ENCODE data around the gene TPCN2.

DNA sequence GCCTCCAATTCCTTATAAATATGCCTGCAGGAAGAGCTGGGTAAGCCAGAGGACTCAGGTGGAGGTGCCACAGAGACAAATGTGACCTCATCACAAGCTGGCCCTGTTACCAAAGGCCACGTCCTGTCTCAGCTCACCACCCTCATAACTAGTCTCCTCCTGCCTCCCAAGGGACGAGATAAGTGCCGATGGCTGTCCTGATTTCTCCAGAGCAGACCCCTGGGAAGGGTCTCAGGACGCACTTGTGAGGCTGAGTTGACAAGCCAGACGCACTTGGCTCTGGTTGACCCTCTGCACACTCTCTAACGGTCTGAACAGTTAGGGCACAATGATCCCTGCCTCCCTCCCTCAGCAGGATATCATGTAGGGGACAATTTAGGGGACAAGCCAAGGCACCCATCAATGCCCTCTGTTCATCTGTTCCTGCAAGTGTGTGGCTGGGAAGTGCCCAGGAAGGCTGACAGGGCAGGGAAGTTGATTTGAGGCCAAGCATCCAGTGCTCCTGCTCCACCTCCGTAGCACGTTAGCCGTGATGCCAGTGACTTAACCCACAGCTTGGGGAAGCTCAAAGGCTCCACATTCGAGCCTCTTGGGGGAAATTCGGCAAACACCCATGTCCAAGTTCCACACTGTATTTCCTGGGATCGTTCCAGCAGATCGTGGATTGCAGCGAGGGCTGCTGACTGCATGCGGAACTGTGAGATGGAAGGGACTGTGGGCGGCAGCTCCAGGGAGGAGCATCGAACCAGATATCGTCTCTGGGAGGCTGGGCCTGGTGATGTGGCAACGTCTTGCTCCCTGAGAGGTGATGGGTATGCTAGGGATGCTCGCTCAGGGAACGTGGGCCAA lies 109.8 kb downstream of the TPCN2 start:
- TF ChIP-seq ZNF8 (CRISPR knock-in tag; IDR thresholded peaks at IDR 0.05) (no peak), ESRRG (CRISPR knock-in tag; IDR thresholded peaks at IDR 0.05) (no peak), PPARA (CRISPR knock-in tag; IDR thresholded peaks at IDR 0.05; ENCODE audit: borderline replicate concordance) (no peak), ZNF70 (CRISPR knock-in tag; IDR thresholded peaks at IDR 0.05) (no peak), TCF4 (CRISPR knock-in tag; IDR thresholded peaks at IDR 0.05; ENCODE audit: borderline replicate concordance) (no peak), CREB5 (CRISPR knock-in tag; IDR thresholded peaks at IDR 0.05; ENCODE audit: low read depth) (no peak), ZNF565 (CRISPR knock-in tag; conservative IDR thresholded peaks at IDR 0.05; ENCODE audit: low read depth) (no peak), SNAI2 (CRISPR knock-in tag; IDR thresholded peaks at IDR 0.05) (no peak), BACH2 (CRISPR knock-in tag; IDR thresholded peaks at IDR 0.05; ENCODE audit: borderline replicate concordance) (no peak)
- TF ChIP-seq, protein P1, sequence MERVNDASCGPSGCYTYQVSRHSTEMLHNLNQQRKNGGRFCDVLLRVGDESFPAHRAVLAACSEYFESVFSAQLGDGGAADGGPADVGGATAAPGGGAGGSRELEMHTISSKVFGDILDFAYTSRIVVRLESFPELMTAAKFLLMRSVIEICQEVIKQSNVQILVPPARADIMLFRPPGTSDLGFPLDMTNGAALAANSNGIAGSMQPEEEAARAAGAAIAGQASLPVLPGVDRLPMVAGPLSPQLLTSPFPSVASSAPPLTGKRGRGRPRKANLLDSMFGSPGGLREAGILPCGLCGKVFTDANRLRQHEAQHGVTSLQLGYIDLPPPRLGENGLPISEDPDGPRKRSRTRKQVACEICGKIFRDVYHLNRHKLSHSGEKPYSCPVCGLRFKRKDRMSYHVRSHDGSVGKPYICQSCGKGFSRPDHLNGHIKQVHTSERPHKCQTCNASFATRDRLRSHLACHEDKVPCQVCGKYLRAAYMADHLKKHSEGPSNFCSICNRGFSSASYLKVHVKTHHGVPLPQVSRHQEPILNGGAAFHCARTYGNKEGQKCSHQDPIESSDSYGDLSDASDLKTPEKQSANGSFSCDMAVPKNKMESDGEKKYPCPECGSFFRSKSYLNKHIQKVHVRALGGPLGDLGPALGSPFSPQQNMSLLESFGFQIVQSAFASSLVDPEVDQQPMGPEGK (CRISPR knock-in tag; IDR thresholded peaks at IDR 0.05; ENCODE audit: borderline replicate concordance): no peak
